ENCODE measurements around the gene WDR53.
A peak's percentile ranks its signal among the peaks of the same experiment; 100 is the strongest.
"Not testable (repeated sequence)": the region's sequence is repeated elsewhere in the genome, so short reads cannot be mapped to it uniquely, and the experiment has no call there.

Gene WDR53

DNA sequence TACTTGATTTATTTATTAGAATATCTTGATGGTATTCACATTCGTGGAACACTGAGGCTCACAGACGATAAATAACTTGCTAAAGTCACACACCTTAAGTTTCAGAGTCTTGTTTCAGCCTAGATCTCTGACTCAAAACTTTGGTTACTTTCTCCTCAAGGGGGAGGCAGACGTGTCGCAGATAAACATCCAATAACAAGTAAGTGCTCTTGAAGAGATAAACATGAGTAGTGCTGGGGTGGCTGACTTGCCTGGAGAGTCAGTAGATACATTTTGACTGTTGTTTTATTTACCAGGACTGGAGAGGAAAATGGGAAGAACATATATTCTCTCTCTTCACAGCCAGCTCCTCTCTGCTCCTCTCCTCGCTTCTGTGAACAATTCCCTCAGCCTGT, 31.4 kb upstream of the WDR53 start:
- no peaks in the 10 kb centered on the region for H3K27me3 ChIP-seq (ENCODE audit: control insufficient read depth, insufficient read depth, low read length)
- H3K4me3 ChIP-seq (ENCODE audit: low read length): no peak overlapping the region
- no peak overlapping the region for H3K9ac ChIP-seq (ENCODE audit: low read length)
- H3K36me3 ChIP-seq (ENCODE audit: control insufficient read depth, low read depth, low read length): no peaks in the 10 kb centered on the region
- no peaks in the 10 kb centered on the region for H3K4me1 ChIP-seq (ENCODE audit: control insufficient read depth, low read depth, low read length)
- no peaks in the 10 kb centered on the region for H3K9me3 ChIP-seq (ENCODE audit: control insufficient read depth, low read depth, low read length)
- no peak overlapping the region for H3K27ac ChIP-seq (ENCODE audit: low read length)

GRCh38 chr3:196597971-196598733, 29.8 kb upstream of the WDR53 start:
- not testable (repeated sequence) for H3K9me3 ChIP-seq (ENCODE audit: control insufficient read depth, low read depth, low read length); H3K27me3 ChIP-seq (ENCODE audit: control insufficient read depth, insufficient read depth, low read length); H3K36me3 ChIP-seq (ENCODE audit: control insufficient read depth, low read depth, low read length); H3K4me1 ChIP-seq (ENCODE audit: control insufficient read depth, low read depth, low read length); H3K27ac ChIP-seq (ENCODE audit: low read length); H3K4me3 ChIP-seq (ENCODE audit: low read length); H3K9ac ChIP-seq (ENCODE audit: low read length)

- H3K27me3 ChIP-seq (ENCODE audit: control insufficient read depth, insufficient read depth, low read length): no peaks in the 10 kb centered on the region
- H3K27ac ChIP-seq (ENCODE audit: low read length): no peak overlapping the region
- no peak overlapping the region for H3K4me3 ChIP-seq (ENCODE audit: low read length)
- no peak overlapping the region for H3K9ac ChIP-seq (ENCODE audit: low read length)
- no peaks in the 10 kb centered on the region for H3K36me3 ChIP-seq (ENCODE audit: control insufficient read depth, low read depth, low read length)
- H3K9me3 ChIP-seq (ENCODE audit: control insufficient read depth, low read depth, low read length): no peaks in the 10 kb centered on the region
- no peaks in the 10 kb centered on the region for H3K4me1 ChIP-seq (ENCODE audit: control insufficient read depth, low read depth, low read length)
Observed at GRCh38 chr3:196596355-196596754, 28.0 kb upstream of the WDR53 start.

DNA sequence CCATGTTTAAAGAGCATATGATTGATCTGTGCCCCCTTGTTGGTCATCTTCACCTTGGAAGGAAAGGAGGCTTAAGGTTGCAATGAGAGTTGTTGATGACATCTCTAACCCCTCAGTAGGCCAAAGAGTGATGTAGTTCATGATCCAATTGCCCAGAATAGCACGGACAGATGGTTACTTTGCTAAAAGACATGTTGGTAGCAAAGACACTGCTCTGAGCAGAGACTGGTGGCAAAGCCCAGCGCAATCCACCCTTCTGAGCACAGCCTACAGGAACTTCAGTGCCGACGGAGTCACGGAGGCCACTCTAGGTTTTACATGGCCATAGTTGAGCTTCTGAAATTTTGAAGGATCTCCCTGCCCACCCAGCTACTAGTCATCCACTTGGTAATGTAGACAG, 21.9 kb upstream of the WDR53 start:
- H3K4me1 ChIP-seq (ENCODE audit: control insufficient read depth, low read depth, low read length): no peaks in the 10 kb centered on the region
- H3K9ac ChIP-seq (ENCODE audit: low read length): no peak overlapping the region
- no peaks in the 10 kb centered on the region for H3K27me3 ChIP-seq (ENCODE audit: control insufficient read depth, insufficient read depth, low read length)

GRCh38 chr3:196585044-196585757, 16.8 kb upstream of the WDR53 start:
- H3K9ac ChIP-seq (ENCODE audit: low read length): no peak overlapping the region
- no peaks in the 10 kb centered on the region for H3K9me3 ChIP-seq (ENCODE audit: control insufficient read depth, low read depth, low read length)
- H3K36me3 ChIP-seq (ENCODE audit: control insufficient read depth, low read depth, low read length): peaks cover 13% of the 10 kb centered on the region
- H3K4me1 ChIP-seq (ENCODE audit: control insufficient read depth, low read depth, low read length): no peaks in the 10 kb centered on the region
- no peak overlapping the region for H3K27ac ChIP-seq (ENCODE audit: low read length)
- no peak overlapping the region for H3K4me3 ChIP-seq (ENCODE audit: low read length)
- H3K27me3 ChIP-seq (ENCODE audit: control insufficient read depth, insufficient read depth, low read length): no peaks in the 10 kb centered on the region

More for the DNA sequence above, 21.9 kb upstream of the WDR53 start:
- Histone ChIP-seq H3K4me3 (ENCODE audit: low read length) (no peak overlapping the region), H3K9me3 (ENCODE audit: control insufficient read depth, low read depth, low read length) (no peaks in the 10 kb centered on the region), H3K36me3 (ENCODE audit: control insufficient read depth, low read depth, low read length) (peaks cover 1% of the 10 kb centered on the region), H3K27ac (ENCODE audit: low read length) (no peak overlapping the region)

DNA sequence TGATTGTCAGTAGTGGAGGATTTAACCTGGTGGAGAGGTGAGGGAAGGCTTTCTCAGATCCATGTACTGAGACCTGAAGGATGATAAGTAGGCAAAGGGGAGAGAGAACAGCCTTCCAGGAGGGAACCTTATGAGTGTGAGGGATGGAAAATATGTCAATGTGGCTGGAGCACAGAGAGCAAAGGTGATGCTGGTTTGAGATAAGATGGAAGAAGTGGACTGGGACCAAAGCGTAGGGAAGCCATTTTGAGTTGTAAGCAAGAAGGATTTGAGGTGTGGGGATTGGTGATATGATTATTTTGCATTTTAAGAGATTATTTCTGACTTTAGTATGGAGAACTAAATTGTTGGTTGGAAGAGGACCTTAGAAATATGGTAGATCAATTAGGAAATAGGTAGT, 4.0 kb upstream of the WDR53 start:
- no peak overlapping the region for H3K4me3 ChIP-seq (ENCODE audit: low read length)

DNA sequence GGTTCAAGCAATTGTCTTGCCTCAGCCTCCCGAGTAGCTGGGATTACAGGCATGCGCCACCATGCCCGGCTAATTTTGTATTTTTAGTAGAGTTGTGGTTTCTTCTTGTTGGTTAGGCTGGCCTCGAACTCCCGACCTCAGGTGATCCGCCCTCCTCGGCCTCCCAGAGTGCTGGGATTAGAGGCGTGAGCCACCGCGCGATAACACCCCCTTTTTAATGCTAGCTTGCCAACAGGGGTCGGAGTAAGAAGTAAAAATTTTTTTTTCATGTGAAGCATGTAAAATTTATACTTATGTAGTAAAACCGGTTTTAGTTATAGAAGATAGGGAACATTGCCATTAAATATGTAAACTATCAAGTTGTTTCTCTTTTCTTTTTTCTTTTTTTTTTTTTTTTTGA, 2.0 kb upstream of the WDR53 start:
- H3K9me3 ChIP-seq (ENCODE audit: control insufficient read depth, low read depth, low read length); H3K36me3 ChIP-seq (ENCODE audit: control insufficient read depth, low read depth, low read length); H3K9ac ChIP-seq (ENCODE audit: low read length); H3K27ac ChIP-seq (ENCODE audit: low read length); H3K4me1 ChIP-seq (ENCODE audit: control insufficient read depth, low read depth, low read length); H3K27me3 ChIP-seq (ENCODE audit: control insufficient read depth, insufficient read depth, low read length): not testable (repeated sequence)
- H3K4me3 ChIP-seq (ENCODE audit: low read length): peak overlapping the region; percentile 99

More for the DNA sequence above, 4.0 kb upstream of the WDR53 start:
- H3K4me1 ChIP-seq (ENCODE audit: control insufficient read depth, low read depth, low read length): peaks cover 7% of the 10 kb centered on the region
- no peak overlapping the region for H3K9ac ChIP-seq (ENCODE audit: low read length)
- H3K9me3 ChIP-seq (ENCODE audit: control insufficient read depth, low read depth, low read length): no peaks in the 10 kb centered on the region
- peaks cover 2% of the 10 kb centered on the region for H3K36me3 ChIP-seq (ENCODE audit: control insufficient read depth, low read depth, low read length)
- no peaks in the 10 kb centered on the region for H3K27me3 ChIP-seq (ENCODE audit: control insufficient read depth, insufficient read depth, low read length)
- no peak overlapping the region for H3K27ac ChIP-seq (ENCODE audit: low read length)

- no peaks in the 10 kb centered on the region for H3K36me3 ChIP-seq (ENCODE audit: control insufficient read depth, low read depth, low read length)
- peak overlapping the region; percentile 99 for H3K4me3 ChIP-seq (ENCODE audit: low read length)
- no peaks in the 10 kb centered on the region for H3K9me3 ChIP-seq (ENCODE audit: control insufficient read depth, low read depth, low read length)
- peak overlapping the region; percentile 77 for H3K9ac ChIP-seq (ENCODE audit: low read length)
- H3K27ac ChIP-seq (ENCODE audit: low read length): no peak overlapping the region
- peaks cover 7% of the 10 kb centered on the region for H3K4me1 ChIP-seq (ENCODE audit: control insufficient read depth, low read depth, low read length)
- no peaks in the 10 kb centered on the region for H3K27me3 ChIP-seq (ENCODE audit: control insufficient read depth, insufficient read depth, low read length)
Observed at GRCh38 chr3:196569003-196569516, 706 bp upstream of the WDR53 start.

DNA sequence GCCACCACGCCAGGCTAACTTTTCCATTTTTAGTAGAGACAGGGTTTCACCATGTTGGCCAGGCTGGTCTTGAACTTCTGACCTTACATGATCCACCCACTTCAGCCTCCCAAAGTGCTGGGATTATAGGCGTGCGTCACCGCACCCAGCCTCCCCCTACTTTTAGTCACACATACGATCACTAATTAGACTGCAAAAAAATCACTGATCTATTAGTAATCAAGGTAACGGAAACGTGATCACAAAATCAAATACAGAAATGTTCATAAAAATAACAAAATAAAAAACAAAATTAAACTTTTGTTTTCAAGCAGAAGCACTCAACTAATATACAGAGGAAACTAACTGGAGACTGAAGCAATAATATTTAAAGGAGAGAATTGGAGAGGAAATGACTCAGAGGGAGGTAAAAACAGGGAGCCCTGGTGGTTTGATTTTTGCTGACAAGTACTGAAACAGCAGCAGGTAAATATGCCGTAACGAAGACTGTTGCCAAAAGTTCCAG, 4.6 kb downstream of the WDR53 start:
- no peak overlapping the region for H3K9ac ChIP-seq (ENCODE audit: low read length)
- no peak overlapping the region for H3K27ac ChIP-seq (ENCODE audit: low read length)
- no peaks in the 10 kb centered on the region for H3K36me3 ChIP-seq (ENCODE audit: control insufficient read depth, low read depth, low read length)

GRCh38 chr3:196559826-196560225, 8.5 kb downstream of the WDR53 start:
- Histone ChIP-seq H3K27me3 (ENCODE audit: control insufficient read depth, insufficient read depth, low read length) (no peaks in the 10 kb centered on the region), H3K9ac (ENCODE audit: low read length) (no peak overlapping the region), H3K36me3 (ENCODE audit: control insufficient read depth, low read depth, low read length) (no peaks in the 10 kb centered on the region), H3K27ac (ENCODE audit: low read length) (no peak overlapping the region), H3K9me3 (ENCODE audit: control insufficient read depth, low read depth, low read length) (no peaks in the 10 kb centered on the region), H3K4me1 (ENCODE audit: control insufficient read depth, low read depth, low read length) (no peaks in the 10 kb centered on the region), H3K4me3 (ENCODE audit: low read length) (no peak overlapping the region)

More for the DNA sequence above, 4.6 kb downstream of the WDR53 start:
- Histone ChIP-seq H3K27me3 (ENCODE audit: control insufficient read depth, insufficient read depth, low read length) (no peaks in the 10 kb centered on the region), H3K9me3 (ENCODE audit: control insufficient read depth, low read depth, low read length) (no peaks in the 10 kb centered on the region), H3K4me3 (ENCODE audit: low read length) (no peak overlapping the region), H3K4me1 (ENCODE audit: control insufficient read depth, low read depth, low read length) (no peaks in the 10 kb centered on the region)

DNA sequence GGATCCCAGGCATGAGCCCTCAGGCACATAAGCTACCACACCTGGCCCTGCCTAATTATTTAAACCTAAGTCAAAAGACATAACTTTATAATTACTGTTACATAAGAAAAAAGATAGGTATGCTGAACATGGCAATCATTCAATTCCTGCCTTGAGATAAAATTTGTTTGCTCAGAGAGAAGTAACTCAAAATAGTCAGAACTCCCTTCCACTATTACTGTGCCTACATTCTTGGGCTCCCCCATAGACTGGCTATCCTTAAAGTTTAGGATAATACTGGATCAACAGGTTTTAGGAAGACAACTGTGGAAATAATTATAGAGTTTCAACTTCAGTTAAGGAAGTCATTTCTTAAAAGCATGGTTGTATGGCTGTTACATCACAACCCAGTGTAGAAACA, 9.9 kb downstream of the WDR53 start:
- Histone ChIP-seq H3K9ac (ENCODE audit: low read length) (no peak overlapping the region), H3K9me3 (ENCODE audit: control insufficient read depth, low read depth, low read length) (no peaks in the 10 kb centered on the region), H3K4me3 (ENCODE audit: low read length) (no peak overlapping the region), H3K36me3 (ENCODE audit: control insufficient read depth, low read depth, low read length) (no peaks in the 10 kb centered on the region), H3K4me1 (ENCODE audit: control insufficient read depth, low read depth, low read length) (no peaks in the 10 kb centered on the region), H3K27ac (ENCODE audit: low read length) (no peak overlapping the region), H3K27me3 (ENCODE audit: control insufficient read depth, insufficient read depth, low read length) (no peaks in the 10 kb centered on the region)
